SU-DHL-6 (cell line): Measurements from ENCODE around the gene RAB40C.

ENCODE experiments used
- EZH2phosphoT487 ChIP-seq: fragments of 200-600 bp; sonication (generic), shearing (Covaris generic); conservative IDR thresholded peaks from 2 replicates; pipeline ENCODE4 v1.6.1; 2018; ENCODE audit warnings: mild to moderate bottlenecking, antibody characterized with exemption, low read length, moderate library complexity, mixed read lengths
- TF ChIP-seq, protein P1 (sequence below): fragments of 200-600 bp; sonication (generic); IDR thresholded peaks from one replicate; pipeline ENCODE4 v1.5.1; 2017; ENCODE audit warnings: antibody characterized with exemption, mild to moderate bottlenecking, low read length, moderate library complexity; ENCODE audit not compliant: insufficient read depth, poor library complexity, severe bottlenecking

DNA sequence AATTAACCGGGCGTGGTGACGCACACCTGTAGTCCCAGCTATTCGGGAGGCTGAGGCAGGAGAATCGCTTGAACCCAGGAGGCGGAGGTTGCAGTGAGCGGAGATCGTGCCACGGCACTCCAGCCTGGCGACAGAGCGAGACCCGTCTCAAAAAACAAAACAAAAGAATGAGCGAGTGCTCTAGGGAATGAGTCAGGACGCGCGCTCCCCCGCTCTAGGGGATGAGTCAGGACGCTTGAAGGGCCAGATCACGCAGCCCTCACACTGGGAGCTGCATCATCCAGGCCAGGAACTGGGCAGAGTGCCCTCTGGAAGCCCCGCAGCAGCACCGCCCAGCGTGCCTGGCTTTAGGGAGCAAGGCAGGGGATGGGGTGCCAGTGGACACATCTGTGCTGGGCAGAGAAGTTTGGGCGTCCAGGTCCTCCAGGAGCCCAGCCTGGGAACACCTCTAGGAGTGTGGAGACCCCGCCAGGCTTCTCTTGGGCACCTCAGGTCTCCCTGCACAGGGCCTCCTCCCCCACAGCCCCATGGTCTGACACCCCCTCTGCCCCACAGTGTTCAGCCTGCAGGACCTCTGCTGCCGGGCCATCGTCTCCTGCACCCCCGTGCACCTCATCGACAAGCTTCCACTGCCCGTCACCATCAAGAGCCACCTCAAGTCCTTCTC is 37.1 kb downstream of the RAB40C start:
- TF ChIP-seq, protein P1, sequence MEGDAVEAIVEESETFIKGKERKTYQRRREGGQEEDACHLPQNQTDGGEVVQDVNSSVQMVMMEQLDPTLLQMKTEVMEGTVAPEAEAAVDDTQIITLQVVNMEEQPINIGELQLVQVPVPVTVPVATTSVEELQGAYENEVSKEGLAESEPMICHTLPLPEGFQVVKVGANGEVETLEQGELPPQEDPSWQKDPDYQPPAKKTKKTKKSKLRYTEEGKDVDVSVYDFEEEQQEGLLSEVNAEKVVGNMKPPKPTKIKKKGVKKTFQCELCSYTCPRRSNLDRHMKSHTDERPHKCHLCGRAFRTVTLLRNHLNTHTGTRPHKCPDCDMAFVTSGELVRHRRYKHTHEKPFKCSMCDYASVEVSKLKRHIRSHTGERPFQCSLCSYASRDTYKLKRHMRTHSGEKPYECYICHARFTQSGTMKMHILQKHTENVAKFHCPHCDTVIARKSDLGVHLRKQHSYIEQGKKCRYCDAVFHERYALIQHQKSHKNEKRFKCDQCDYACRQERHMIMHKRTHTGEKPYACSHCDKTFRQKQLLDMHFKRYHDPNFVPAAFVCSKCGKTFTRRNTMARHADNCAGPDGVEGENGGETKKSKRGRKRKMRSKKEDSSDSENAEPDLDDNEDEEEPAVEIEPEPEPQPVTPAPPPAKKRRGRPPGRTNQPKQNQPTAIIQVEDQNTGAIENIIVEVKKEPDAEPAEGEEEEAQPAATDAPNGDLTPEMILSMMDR: no peak
- no peak for TF ChIP-seq EZH2phosphoT487
